Activated CD4-positive, alpha-beta memory T cell treated with anti-CD3 and anti-CD28 coated beads for 36 hours (primary cell): ENCODE measurements around the gene KATNBL1. TPM values are rescaled to one million over a fixed set of nuclear protein-coding genes. Genes with fewer than 3 reads are reported as not detected.

Experiments used
- CTCF ChIA-PET: fragments of 350-600 bp; sonication (Branson Sonifier 250); formaldehyde crosslinking; loops from one replicate; lab custom pipeline; 2021; ENCODE audit warnings: antibody characterized with exemption, inconsistent platforms; lab: Charles Lee
- POLR2A ChIA-PET: fragments of 350-600 bp; sonication (Branson Sonifier 250); formaldehyde crosslinking; loops from one replicate; lab custom pipeline; 2021; ENCODE audit warnings: antibody characterized with exemption; lab: Charles Lee
- DNase-seq: peaks from one replicate; pipeline ENCODE4 v3.0.0-alpha.2; 2020
- H3K27ac Mint-ChIP-seq: one replicate; pipeline ENCODE4 v1.8.0; 2021; ENCODE audit warnings: mixed read lengths
- H3K27me3 Mint-ChIP-seq: one replicate; pipeline ENCODE4 v1.8.0; 2021; ENCODE audit warnings: mixed read lengths
- H3K36me3 Mint-ChIP-seq: one replicate; pipeline ENCODE4 v1.8.0; 2021; ENCODE audit warnings: mixed read lengths
- H3K4me1 Mint-ChIP-seq: one replicate; pipeline ENCODE4 v1.8.0; 2021; ENCODE audit warnings: low read depth, mixed read lengths
- H3K4me3 Mint-ChIP-seq: one replicate; pipeline ENCODE4 v1.8.0; 2021; ENCODE audit warnings: mild to moderate bottlenecking, mixed read lengths
- H3K9me3 Mint-ChIP-seq: one replicate; pipeline ENCODE4 v1.8.0; 2021; ENCODE audit warnings: mixed read lengths
- intact Hi-C: fragments of 100-400 bp; cut with micrococcal nuclease; formaldehyde crosslinking; loops from one replicate; pipeline ENCODE4 v1.15.1; 2023
- total RNA-seq, 2 experiments: library from RNA; stranded (reverse); gene quantifications; one replicate each; pipeline ENCODE4 v1.2.3, GENCODE V29; 2021

Gene KATNBL1
- 10 to 100 TPM; 44.7 to 56.7 TPM for total RNA-seq

DNA sequence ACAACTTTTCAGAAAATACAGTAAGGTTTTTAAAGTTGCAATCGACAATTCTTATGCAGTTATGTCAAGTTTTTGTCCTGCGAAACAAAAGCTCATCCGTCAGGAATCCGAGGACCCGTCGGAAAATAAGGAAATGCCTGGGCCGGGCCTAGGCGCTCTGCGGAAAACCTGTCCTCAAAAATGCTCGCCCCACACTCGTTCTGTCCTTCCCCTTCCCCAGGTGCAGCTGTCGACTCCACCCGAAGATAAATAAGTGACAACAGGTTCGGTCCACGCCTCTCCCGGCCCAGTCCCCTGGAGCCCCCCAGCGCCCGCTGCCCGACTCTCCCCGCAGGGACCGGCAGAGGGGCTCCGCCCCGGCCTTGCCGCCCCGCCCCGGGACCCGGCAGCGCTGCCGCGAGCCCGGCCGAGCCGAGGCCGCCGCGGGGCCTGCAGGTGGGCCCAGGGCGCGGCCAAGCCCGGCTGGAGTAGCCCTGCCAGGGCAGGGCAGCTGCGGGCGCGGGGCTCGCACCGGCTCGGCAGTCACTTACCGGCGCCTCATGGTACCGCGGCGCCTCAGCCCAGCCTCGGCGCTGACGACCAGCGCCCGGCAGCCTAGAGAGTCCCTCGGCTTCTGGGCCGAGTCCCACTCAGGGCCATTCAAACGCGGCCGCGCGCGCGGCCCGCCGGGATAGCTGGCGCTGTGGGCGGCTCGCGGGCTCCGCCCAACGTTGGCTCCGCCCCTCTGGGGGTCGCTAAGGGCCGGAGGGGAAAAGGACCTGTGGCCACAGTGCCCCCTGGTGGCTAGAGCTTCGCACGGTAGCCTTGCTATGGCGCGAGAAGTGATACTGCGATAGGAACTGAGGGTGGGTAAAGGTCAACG is at the start of gene KATNBL1:
Gene KATNBL1 (minus strand): TSS at position 676 of the 862 bp plus-strand sequence. CDS start 46,420 bp downstream, outside the sequence.
- Mint-ChIP-seq H3K27ac (peak within 1 kb of the TSS; percentile 69), H3K9me3 (no peaks in the 10 kb centered on the region), H3K36me3 (peaks cover 11% of the 10 kb centered on the region), H3K27me3 (no peaks in the 10 kb centered on the region), H3K4me1 (peaks cover 25% of the 10 kb centered on the region), H3K4me3 (peak within 1 kb of the TSS; percentile 87)
- POLR2A ChIA-PET: interaction anchor here (0.7 to 1.9 kb wide), 5 partner anchors 16 to 170 kb away, joined by 3 to 7 read pairs (median 3); partner anchors contain the start of genes EMC4, EMC7, LPCAT4 and PGBD4
- DNase-seq: peak; percentile 98
- intact Hi-C loops: loop anchor here (1.0 to 10.0 kb wide), 7 partner anchors 15 to 170 kb away; partner anchors contain the start of genes AVEN, LPCAT4 and PGBD4
- CTCF ChIA-PET: interaction anchor here (0.6 to 6.5 kb wide), 33 partner anchors 8 to 388 kb away, joined by 3 to 98 read pairs (median 4); partner anchors contain the start of genes EMC4, EMC7, GOLGA8B and LPCAT4

- no peaks in the 10 kb centered on the region for H3K27me3 Mint-ChIP-seq
- no peak overlapping the region for H3K4me3 Mint-ChIP-seq
- no peaks in the 10 kb centered on the region for H3K9me3 Mint-ChIP-seq
- CTCF ChIA-PET: interaction anchor here (2.7 kb wide), 1 partner anchor 18 kb away, joined by 8 read pairs; no protein-coding TSS in a partner anchor
- intact Hi-C loops: no loop called here
- peaks cover 1% of the 10 kb centered on the region for H3K36me3 Mint-ChIP-seq
- H3K27ac Mint-ChIP-seq: no peak overlapping the region
- peaks cover 3% of the 10 kb centered on the region for H3K4me1 Mint-ChIP-seq
- no peak for DNase-seq
- POLR2A ChIA-PET: no interaction called here
Measured at GRCh38 chr15:34259566-34259965, 49.7 kb upstream of the KATNBL1 start.

GRCh38 chr15:34258151-34258550 is 48.3 kb upstream of the KATNBL1 start:
- ChIA-PET POLR2A (no interaction called here), CTCF (interaction anchor here (0.5 to 1.5 kb wide), 2 partner anchors 17 to 25 kb away, joined by 3 to 7 read pairs; no protein-coding TSS in a partner anchor)
- H3K27ac Mint-ChIP-seq: no peak overlapping the region
- peaks cover 4% of the 10 kb centered on the region for H3K36me3 Mint-ChIP-seq
- no peaks in the 10 kb centered on the region for H3K9me3 Mint-ChIP-seq
- no peaks in the 10 kb centered on the region for H3K27me3 Mint-ChIP-seq
- peaks cover 3% of the 10 kb centered on the region for H3K4me1 Mint-ChIP-seq
- no peak for DNase-seq
- H3K4me3 Mint-ChIP-seq: no peak overlapping the region
- intact Hi-C loops: no loop called here

DNA sequence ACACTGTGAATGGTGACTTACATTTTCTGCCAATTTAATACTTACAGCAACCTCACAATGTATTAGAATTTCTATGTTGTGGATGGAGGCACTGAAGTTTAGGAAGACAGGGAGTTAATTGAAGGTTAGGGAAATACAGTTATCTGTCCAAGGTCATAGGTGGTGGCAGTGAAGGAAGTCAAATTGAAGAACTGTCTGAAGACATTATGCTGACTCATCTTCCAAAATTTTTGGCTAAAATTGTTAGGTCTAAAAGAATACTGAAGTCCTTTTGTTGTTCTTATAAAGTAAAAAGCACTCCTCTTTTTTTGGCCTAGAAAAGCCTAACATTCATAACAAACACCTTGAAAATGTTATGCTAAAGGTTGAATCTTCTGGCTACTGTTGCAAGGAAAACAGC is 42.6 kb upstream of the KATNBL1 start:
- no peak for DNase-seq
- H3K27me3 Mint-ChIP-seq: no peaks in the 10 kb centered on the region
- no peak overlapping the region for H3K4me3 Mint-ChIP-seq
- H3K9me3 Mint-ChIP-seq: no peaks in the 10 kb centered on the region
- H3K36me3 Mint-ChIP-seq: peaks cover 20% of the 10 kb centered on the region
- H3K27ac Mint-ChIP-seq: no peak overlapping the region
- ChIA-PET POLR2A (no interaction called here), CTCF (no interaction called here)
- peaks cover 6% of the 10 kb centered on the region for H3K4me1 Mint-ChIP-seq
- intact Hi-C loops: no loop called here

GRCh38 chr15:34248190-34248589 is 38.3 kb upstream of the KATNBL1 start:
- intact Hi-C loops: loop anchor here (10.0 kb wide), 1 partner anchor 187 kb away; the partner anchor contains the start of gene GOLGA8A
- Mint-ChIP-seq H3K4me1 (peaks cover 3% of the 10 kb centered on the region), H3K36me3 (peaks cover 17% of the 10 kb centered on the region), H3K27ac (peak overlapping the region; percentile 44), H3K4me3 (no peak overlapping the region), H3K9me3 (no peaks in the 10 kb centered on the region), H3K27me3 (no peaks in the 10 kb centered on the region)
- ChIA-PET POLR2A (no interaction called here), CTCF (no interaction called here)
- DNase-seq: no peak

DNA sequence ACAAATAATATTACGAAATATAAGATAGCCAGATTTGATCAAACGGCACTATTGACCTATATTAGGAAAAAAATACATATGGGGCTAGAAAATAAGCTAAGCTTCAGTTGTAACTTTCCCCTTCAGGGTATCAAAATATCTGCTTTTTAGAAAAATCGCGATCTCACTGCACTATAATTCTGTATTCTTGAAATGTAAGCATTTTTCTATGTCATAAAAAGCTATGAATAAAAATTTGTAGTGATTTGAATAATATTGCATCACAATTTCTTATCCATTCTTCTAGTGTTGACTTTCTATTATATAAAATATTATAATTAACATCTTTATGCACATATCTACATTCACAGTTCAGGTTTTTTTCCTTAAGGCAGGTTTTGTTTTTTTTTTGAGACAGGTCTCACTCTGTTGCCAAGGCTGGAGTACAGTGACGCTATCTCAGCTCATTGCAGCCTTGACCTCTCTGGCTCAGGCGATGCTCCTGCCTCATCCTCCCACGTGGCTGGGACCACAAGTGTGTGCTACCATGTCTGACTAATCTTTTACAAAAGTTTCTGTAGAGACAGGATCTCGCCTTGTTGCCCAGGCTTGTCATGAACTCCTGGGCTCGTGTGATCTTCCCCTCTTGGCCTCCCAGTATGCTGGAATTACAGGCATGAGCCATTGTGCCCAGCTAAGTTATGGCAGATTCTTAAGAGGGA is 36.5 kb upstream of the KATNBL1 start:
- H3K4me3 Mint-ChIP-seq: no peak overlapping the region
- H3K36me3 Mint-ChIP-seq: peaks cover 9% of the 10 kb centered on the region
- no peaks in the 10 kb centered on the region for H3K9me3 Mint-ChIP-seq
- CTCF ChIA-PET: interaction anchor here (0.9 kb wide), 1 partner anchor 37 kb away, joined by 3 read pairs; the partner anchor contains the start of gene KATNBL1
- intact Hi-C loops: loop anchor here (10.0 kb wide), 1 partner anchor 188 kb away; the partner anchor contains the start of gene GOLGA8A
- H3K27me3 Mint-ChIP-seq: no peaks in the 10 kb centered on the region
- no peak for DNase-seq
- POLR2A ChIA-PET: no interaction called here
- H3K4me1 Mint-ChIP-seq: peaks cover 11% of the 10 kb centered on the region
- H3K27ac Mint-ChIP-seq: no peak overlapping the region

GRCh38 chr15:34243226-34243625 is 33.3 kb upstream of the KATNBL1 start:
- POLR2A ChIA-PET: no interaction called here
- H3K4me1 Mint-ChIP-seq: peaks cover 39% of the 10 kb centered on the region
- H3K36me3 Mint-ChIP-seq: peaks cover 9% of the 10 kb centered on the region
- DNase-seq: no peak
- intact Hi-C loops: loop anchor here (10.0 kb wide), 1 partner anchor 192 kb away; the partner anchor contains the start of gene GOLGA8A
- no peak overlapping the region for H3K4me3 Mint-ChIP-seq
- no peaks in the 10 kb centered on the region for H3K9me3 Mint-ChIP-seq
- CTCF ChIA-PET: interaction anchor here (0.5 to 4.1 kb wide), 7 partner anchors 17 to 345 kb away, joined by 3 to 45 read pairs (median 3); partner anchors contain the start of genes KATNBL1, LPCAT4 and NOP10
- H3K27ac Mint-ChIP-seq: no peak overlapping the region
- H3K27me3 Mint-ChIP-seq: no peaks in the 10 kb centered on the region

- H3K27ac Mint-ChIP-seq: peak overlapping the region; percentile 58
- H3K4me1 Mint-ChIP-seq: peaks cover 38% of the 10 kb centered on the region
- H3K27me3 Mint-ChIP-seq: no peaks in the 10 kb centered on the region
- intact Hi-C loops: loop anchor here (10.0 kb wide), 1 partner anchor 192 kb away; the partner anchor contains the start of gene GOLGA8A
- no peaks in the 10 kb centered on the region for H3K9me3 Mint-ChIP-seq
- DNase-seq: no peak
- no peak overlapping the region for H3K4me3 Mint-ChIP-seq
- ChIA-PET CTCF (interaction anchor here (0.8 to 4.1 kb wide), 20 partner anchors 8 to 345 kb away, joined by 3 to 45 read pairs (median 6); partner anchors contain the start of genes GOLGA8B, KATNBL1 and LPCAT4), POLR2A (no interaction called here)
- peaks cover 11% of the 10 kb centered on the region for H3K36me3 Mint-ChIP-seq
Measured at GRCh38 chr15:34242331-34242710, 32.4 kb upstream of the KATNBL1 start.

DNA sequence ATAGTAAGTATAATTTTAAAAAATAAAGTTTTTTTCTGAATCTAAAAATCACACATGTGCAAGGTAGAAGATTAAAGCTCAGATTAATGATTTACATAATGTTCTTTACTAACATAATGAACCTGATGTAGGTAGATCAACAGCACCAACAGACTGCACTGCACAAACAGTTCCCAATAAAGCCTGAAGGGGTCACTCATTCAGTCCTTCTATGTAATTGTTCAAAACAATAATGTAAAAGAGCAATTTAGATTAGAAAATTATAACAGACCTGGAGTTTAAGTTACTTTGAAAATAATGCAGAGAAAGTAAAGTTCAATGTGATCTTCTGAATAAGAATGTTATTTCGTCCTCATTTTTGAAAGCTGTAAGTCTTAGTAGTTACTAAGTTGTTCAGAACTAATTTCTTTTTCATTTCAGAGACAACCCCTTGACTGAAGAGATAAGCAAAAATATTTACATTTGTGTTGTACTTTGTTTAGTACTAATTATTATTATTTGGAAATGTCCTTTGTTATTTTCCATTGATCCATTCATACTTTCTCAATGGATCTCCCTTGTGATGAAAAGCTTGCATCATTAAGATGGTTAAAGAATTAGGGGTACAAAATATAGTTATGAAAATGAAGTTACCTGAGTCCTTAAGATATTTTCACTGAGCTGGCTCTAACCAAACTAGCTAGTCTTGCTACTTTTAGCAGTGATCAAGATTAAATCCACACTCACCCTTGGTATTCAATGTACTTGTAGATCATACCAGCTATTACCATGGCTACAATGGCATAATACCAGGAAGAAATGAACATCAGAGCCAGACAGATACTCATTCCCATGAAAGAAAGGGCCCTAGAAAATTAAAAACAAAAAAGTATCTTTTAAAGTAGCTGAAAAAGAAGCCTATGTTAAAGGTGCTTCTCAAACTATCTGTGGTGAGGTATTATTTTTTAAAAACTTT is 31.8 kb upstream of the KATNBL1 start:
- CTCF ChIA-PET: interaction anchor here (0.6 to 4.1 kb wide), 31 partner anchors 8 to 346 kb away, joined by 3 to 45 read pairs (median 5); partner anchors contain the start of genes EMC4, GOLGA8B, KATNBL1 and LPCAT4
- intact Hi-C loops: loop anchor here (1.0 to 10.0 kb wide), 2 partner anchors 126 to 193 kb away; partner anchors contain the start of genes GOLGA8A and LPCAT4
- Mint-ChIP-seq H3K36me3 (peaks cover 11% of the 10 kb centered on the region), H3K27ac (peak overlapping the region; percentile 64), H3K27me3 (no peaks in the 10 kb centered on the region), H3K4me3 (no peak overlapping the region), H3K4me1 (peaks cover 38% of the 10 kb centered on the region), H3K9me3 (no peaks in the 10 kb centered on the region)
- DNase-seq: peak; percentile 31
- POLR2A ChIA-PET: interaction anchor here (1.0 kb wide), 1 partner anchor 126 kb away, joined by 3 read pairs; the partner anchor contains the start of gene LPCAT4

GRCh38 chr15:34240537-34240936 is 30.6 kb upstream of the KATNBL1 start:
- H3K27ac Mint-ChIP-seq: peak overlapping the region; percentile 66
- peak; percentile 51 for DNase-seq
- H3K4me1 Mint-ChIP-seq: peaks cover 38% of the 10 kb centered on the region
- no peaks in the 10 kb centered on the region for H3K9me3 Mint-ChIP-seq
- no peak overlapping the region for H3K4me3 Mint-ChIP-seq
- POLR2A ChIA-PET: interaction anchor here (1.0 kb wide), 1 partner anchor 127 kb away, joined by 3 read pairs; the partner anchor contains the start of gene LPCAT4
- CTCF ChIA-PET: interaction anchor here (0.6 to 4.1 kb wide), 17 partner anchors 9 to 347 kb away, joined by 3 to 45 read pairs (median 6); partner anchors contain the start of genes EMC4, GOLGA8B, LPCAT4 and NOP10
- peaks cover 17% of the 10 kb centered on the region for H3K36me3 Mint-ChIP-seq
- H3K27me3 Mint-ChIP-seq: no peaks in the 10 kb centered on the region
- intact Hi-C loops: loop anchor here (1.0 to 10.0 kb wide), 2 partner anchors 94 to 194 kb away; partner anchors contain the start of gene GOLGA8A
